MCF 10A (cell line): ENCODE measurements around the gene RABGAP1L. TPM values are rescaled to one million over a fixed set of nuclear protein-coding genes. Genes with fewer than 3 reads are reported as not detected.
"Not testable (repeated sequence)": the region's sequence is repeated elsewhere in the genome, so short reads cannot be mapped to it uniquely, and the experiment has no call there.

Experiments used
- BruUV-seq: library from RNA; stranded (reverse); fragments of 400-500 nt; replicated peaks from 2 replicates; lab custom pipeline; 2021; lab: Mats Ljungman, UMichigan
- CTCF ChIA-PET: fragments of 300-600 bp; sonication (Branson Sonifier 250); formaldehyde crosslinking; extraction: SDS; loops from one replicate; lab custom pipeline; 2021; ENCODE audit warnings: antibody characterized with exemption, inconsistent platforms; lab: Yijun Ruan, JAX
- POLR2A ChIA-PET: fragments of 300-600, 350-650 bp; sonication (Branson Sonifier 250); formaldehyde crosslinking; extraction: SDS; loops from one replicate; lab custom pipeline; 2020; ENCODE audit warnings: antibody characterized with exemption, inconsistent platforms; lab: Yijun Ruan, JAX
- DNase-seq: peaks from one replicate; pipeline ENCODE4 v3.0.0-alpha.2; 2018; ENCODE audit not compliant: unreplicated experiment
- H3K27ac Mint-ChIP-seq: one replicate; pipeline ENCODE4 v1.8.0; 2022; ENCODE audit warnings: mild to moderate bottlenecking, low read depth, mixed read lengths; ENCODE audit not compliant: unreplicated experiment
- H3K27me3 Mint-ChIP-seq: one replicate; pipeline ENCODE4 v1.8.0; 2022; ENCODE audit warnings: mixed read lengths; ENCODE audit not compliant: insufficient read depth, unreplicated experiment
- H3K36me3 Mint-ChIP-seq: one replicate; pipeline ENCODE4 v1.8.0; 2022; ENCODE audit warnings: mild to moderate bottlenecking, moderate library complexity, mixed read lengths; ENCODE audit not compliant: insufficient read depth, unreplicated experiment
- H3K4me1 Mint-ChIP-seq: one replicate; pipeline ENCODE4 v1.8.0; 2022; ENCODE audit warnings: mixed read lengths; ENCODE audit not compliant: insufficient read depth, unreplicated experiment
- H3K4me3 Mint-ChIP-seq: one replicate; pipeline ENCODE4 v1.8.0; 2022; ENCODE audit warnings: mild to moderate bottlenecking, moderate library complexity, mixed read lengths; ENCODE audit not compliant: unreplicated experiment
- H3K9me3 Mint-ChIP-seq: one replicate; pipeline ENCODE4 v1.8.0; 2022; ENCODE audit warnings: mixed read lengths; ENCODE audit not compliant: unreplicated experiment
- CTCF ChIP-seq: fragments of 200-600 bp; IDR thresholded peaks from one replicate; pipeline ENCODE4 v1.8.0; 2022; ENCODE audit warnings: antibody characterized with exemption, mild to moderate bottlenecking; ENCODE audit not compliant: unreplicated experiment
- intact Hi-C: fragments of 100-400 bp; cut with micrococcal nuclease; formaldehyde crosslinking; loops from 2 replicates; pipeline ENCODE4 v1.14.1; 2022
- total RNA-seq: library from RNA; stranded (reverse); gene quantifications from 2 replicates; pipeline ENCODE4 v1.2.3, GENCODE V29; 2022

RABGAP1L gene
- total RNA-seq, 1 experiment from 2014 or later: 18.2 TPM

- H3K4me3 Mint-ChIP-seq: no peak overlapping the region
- ChIA-PET POLR2A (interaction anchor here (0.7 kb wide), 1 partner anchor 80 kb away, joined by 3 read pairs; no protein-coding TSS in a partner anchor), CTCF (interaction anchor here (0.5 to 0.7 kb wide), 2 partner anchors 12 to 967 kb away, joined by 4 read pairs; no protein-coding TSS in a partner anchor)
- intact Hi-C loops: no loop called here
- H3K36me3 Mint-ChIP-seq: no peaks in the 10 kb centered on the region
- peaks cover 8% of the 10 kb centered on the region for H3K9me3 Mint-ChIP-seq
- H3K4me1 Mint-ChIP-seq: no peaks in the 10 kb centered on the region
- DNase-seq: no peak
- H3K27ac Mint-ChIP-seq: no peak overlapping the region
- TF ChIP-seq CTCF: no peak
- no TSS peak for BruUV-seq
- no peaks in the 10 kb centered on the region for H3K27me3 Mint-ChIP-seq
Observed at GRCh38 chr1:174232761-174233160, 73.4 kb downstream of the RABGAP1L start.

- intact Hi-C loops, H3K27me3 Mint-ChIP-seq, H3K9me3 Mint-ChIP-seq, H3K4me1 Mint-ChIP-seq, H3K27ac Mint-ChIP-seq, CTCF ChIA-PET, H3K4me3 Mint-ChIP-seq, H3K36me3 Mint-ChIP-seq, DNase-seq, BruUV-seq: not testable (repeated sequence)
- POLR2A ChIA-PET: interaction anchor here (0.7 kb wide), 2 partner anchors 13 to 693 kb away, joined by 3 to 6 read pairs; no protein-coding TSS in a partner anchor
Observed at GRCh38 chr1:174238845-174239501, 79.7 kb downstream of the RABGAP1L start.

- Mint-ChIP-seq H3K4me3 (no peak overlapping the region), H3K27me3 (no peaks in the 10 kb centered on the region), H3K27ac (no peak overlapping the region), H3K36me3 (peaks cover 5% of the 10 kb centered on the region), H3K4me1 (peaks cover 5% of the 10 kb centered on the region), H3K9me3 (no peaks in the 10 kb centered on the region)
- no peak for TF ChIP-seq CTCF
- intact Hi-C loops: no loop called here
- ChIA-PET POLR2A (interaction anchor here (0.7 kb wide), 2 partner anchors 13 to 694 kb away, joined by 3 to 6 read pairs; no protein-coding TSS in a partner anchor), CTCF (no interaction called here)
- no peak for DNase-seq
- BruUV-seq: no TSS peak
Observed at GRCh38 chr1:174239541-174239940, 80.2 kb downstream of the RABGAP1L start.

- H3K4me1 Mint-ChIP-seq: peaks cover 5% of the 10 kb centered on the region
- no TSS peak for BruUV-seq
- DNase-seq: no peak
- H3K27me3 Mint-ChIP-seq: no peaks in the 10 kb centered on the region
- H3K4me3 Mint-ChIP-seq: no peak overlapping the region
- CTCF ChIA-PET: interaction anchor here (1.1 kb wide), 1 partner anchor 20 kb away, joined by 4 read pairs; no protein-coding TSS in a partner anchor
- peaks cover 5% of the 10 kb centered on the region for H3K36me3 Mint-ChIP-seq
- POLR2A ChIA-PET: no interaction called here
- intact Hi-C loops: no loop called here
- no peaks in the 10 kb centered on the region for H3K9me3 Mint-ChIP-seq
- TF ChIP-seq CTCF: no peak
- no peak overlapping the region for H3K27ac Mint-ChIP-seq
Observed at GRCh38 chr1:174242856-174243255, 83.5 kb downstream of the RABGAP1L start.
